ENCODE measurements around the gene POTEB3. TPM values are rescaled to one million over a fixed set of nuclear protein-coding genes. Genes with fewer than 3 reads are reported as not detected.
"Not testable (repeated sequence)": the region's sequence is repeated elsewhere in the genome, so short reads cannot be mapped to it uniquely, and the experiment has no call there.

The POTEB3 gene
- polyA plus RNA-seq (2011; rRNA removed): not detected in 2 replicates
- polyA minus RNA-seq (2011; rRNA and poly(A)+ RNA removed): not detected in 2 replicates

GRCh38 chr15:21440399-21440798 lies at the start of gene POTEB3:
TSS of gene POTEB3 (minus strand) at chr15:21440499. CDS start at chr15:21440011, 488 bp downstream.
- CTCF ChIA-PET; DNase-seq (ENCODE audit: low read depth, low spot score); POLR2A ChIA-PET; H3K9me3 ChIP-seq (ENCODE audit: control insufficient read depth, insufficient read depth, low read length); H3K4me3 ChIP-seq (ENCODE audit: low read depth, low read length); H3K27me3 ChIP-seq (ENCODE audit: control insufficient read depth, insufficient read depth, low read length); H3K27ac ChIP-seq (ENCODE audit: low read depth, low read length): not testable (repeated sequence)

DNA sequence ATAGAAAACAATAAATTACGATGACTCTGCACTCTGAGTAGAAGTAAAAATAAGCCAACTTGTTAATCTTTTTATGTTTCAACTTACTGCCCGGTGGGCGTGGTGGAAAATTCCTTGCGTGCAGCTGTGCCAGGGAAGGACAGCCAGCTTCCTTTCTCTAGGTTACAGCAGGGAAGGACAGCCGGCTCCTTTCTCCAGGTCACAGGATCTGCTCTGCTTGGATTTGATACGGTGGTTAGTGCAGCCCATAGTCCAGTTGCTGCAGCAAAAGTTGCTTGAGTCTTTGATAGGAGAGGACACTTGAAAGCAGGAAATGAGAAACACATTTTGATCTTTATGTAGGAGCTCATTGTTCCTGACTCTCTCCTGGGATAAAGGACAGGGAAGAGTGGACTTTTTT lies 13.4 kb upstream of the POTEB3 start:
- H3K27ac ChIP-seq (ENCODE audit: low read depth, low read length); CTCF ChIA-PET; H3K4me3 ChIP-seq (ENCODE audit: low read depth, low read length); POLR2A ChIA-PET; H3K9me3 ChIP-seq (ENCODE audit: control insufficient read depth, insufficient read depth, low read length); H3K27me3 ChIP-seq (ENCODE audit: control insufficient read depth, insufficient read depth, low read length); DNase-seq (ENCODE audit: low read depth, low spot score): not testable (repeated sequence)

GRCh38 chr15:21451920-21452563 lies 11.7 kb upstream of the POTEB3 start:
- H3K4me3 ChIP-seq (ENCODE audit: low read depth, low read length); H3K9me3 ChIP-seq (ENCODE audit: control insufficient read depth, insufficient read depth, low read length); POLR2A ChIA-PET; CTCF ChIA-PET; H3K27me3 ChIP-seq (ENCODE audit: control insufficient read depth, insufficient read depth, low read length); DNase-seq (ENCODE audit: low read depth, low spot score); H3K27ac ChIP-seq (ENCODE audit: low read depth, low read length): not testable (repeated sequence)

- CTCF ChIA-PET; DNase-seq (ENCODE audit: low read depth, low spot score); H3K27ac ChIP-seq (ENCODE audit: low read depth, low read length); H3K4me3 ChIP-seq (ENCODE audit: low read depth, low read length); POLR2A ChIA-PET; H3K9me3 ChIP-seq (ENCODE audit: control insufficient read depth, insufficient read depth, low read length); H3K27me3 ChIP-seq (ENCODE audit: control insufficient read depth, insufficient read depth, low read length): not testable (repeated sequence)
Measured at GRCh38 chr15:21451487-21451886, 11.2 kb upstream of the POTEB3 start.

GRCh38 chr15:21407366-21407765 lies 32.9 kb downstream of the POTEB3 start:
- POLR2A ChIA-PET; DNase-seq (ENCODE audit: low read depth, low spot score); H3K4me3 ChIP-seq (ENCODE audit: low read depth, low read length); CTCF ChIA-PET; H3K27ac ChIP-seq (ENCODE audit: low read depth, low read length); H3K27me3 ChIP-seq (ENCODE audit: control insufficient read depth, insufficient read depth, low read length); H3K9me3 ChIP-seq (ENCODE audit: control insufficient read depth, insufficient read depth, low read length): not testable (repeated sequence)

- DNase-seq (ENCODE audit: low read depth, low spot score); H3K4me3 ChIP-seq (ENCODE audit: low read depth, low read length); POLR2A ChIA-PET; H3K9me3 ChIP-seq (ENCODE audit: control insufficient read depth, insufficient read depth, low read length); CTCF ChIA-PET; H3K27ac ChIP-seq (ENCODE audit: low read depth, low read length); H3K27me3 ChIP-seq (ENCODE audit: control insufficient read depth, insufficient read depth, low read length): not testable (repeated sequence)
Measured at GRCh38 chr15:21401531-21401930, 38.8 kb downstream of the POTEB3 start.

- POLR2A ChIA-PET; H3K9me3 ChIP-seq (ENCODE audit: control insufficient read depth, insufficient read depth, low read length); CTCF ChIA-PET; H3K27me3 ChIP-seq (ENCODE audit: control insufficient read depth, insufficient read depth, low read length); H3K27ac ChIP-seq (ENCODE audit: low read depth, low read length); H3K4me3 ChIP-seq (ENCODE audit: low read depth, low read length); DNase-seq (ENCODE audit: low read depth, low spot score): not testable (repeated sequence)
Measured at GRCh38 chr15:21399111-21399510, 41.2 kb downstream of the POTEB3 start.

GRCh38 chr15:21398511-21398910 lies 41.8 kb downstream of the POTEB3 start:
- H3K27ac ChIP-seq (ENCODE audit: low read depth, low read length); POLR2A ChIA-PET: not testable (repeated sequence)

GRCh38 chr15:21397656-21398055 lies 42.6 kb downstream of the POTEB3 start:
- H3K27ac ChIP-seq (ENCODE audit: low read depth, low read length); DNase-seq (ENCODE audit: low read depth, low spot score); POLR2A ChIA-PET; H3K9me3 ChIP-seq (ENCODE audit: control insufficient read depth, insufficient read depth, low read length); H3K27me3 ChIP-seq (ENCODE audit: control insufficient read depth, insufficient read depth, low read length); CTCF ChIA-PET; H3K4me3 ChIP-seq (ENCODE audit: low read depth, low read length): not testable (repeated sequence)

More at GRCh38 chr15:21398511-21398910, 41.8 kb downstream of the POTEB3 start:
- H3K4me3 ChIP-seq (ENCODE audit: low read depth, low read length); H3K9me3 ChIP-seq (ENCODE audit: control insufficient read depth, insufficient read depth, low read length); H3K27me3 ChIP-seq (ENCODE audit: control insufficient read depth, insufficient read depth, low read length); DNase-seq (ENCODE audit: low read depth, low spot score); CTCF ChIA-PET: not testable (repeated sequence)

- POLR2A ChIA-PET; DNase-seq (ENCODE audit: low read depth, low spot score); H3K27me3 ChIP-seq (ENCODE audit: control insufficient read depth, insufficient read depth, low read length); H3K27ac ChIP-seq (ENCODE audit: low read depth, low read length); H3K9me3 ChIP-seq (ENCODE audit: control insufficient read depth, insufficient read depth, low read length); CTCF ChIA-PET; H3K4me3 ChIP-seq (ENCODE audit: low read depth, low read length): not testable (repeated sequence)
Measured at GRCh38 chr15:21397186-21397585, 43.1 kb downstream of the POTEB3 start.

- H3K9me3 ChIP-seq (ENCODE audit: control insufficient read depth, insufficient read depth, low read length); POLR2A ChIA-PET; DNase-seq (ENCODE audit: low read depth, low spot score); CTCF ChIA-PET; H3K4me3 ChIP-seq (ENCODE audit: low read depth, low read length); H3K27ac ChIP-seq (ENCODE audit: low read depth, low read length); H3K27me3 ChIP-seq (ENCODE audit: control insufficient read depth, insufficient read depth, low read length): not testable (repeated sequence)
Measured at GRCh38 chr15:21385961-21386360, 54.3 kb downstream of the POTEB3 start.

DNA sequence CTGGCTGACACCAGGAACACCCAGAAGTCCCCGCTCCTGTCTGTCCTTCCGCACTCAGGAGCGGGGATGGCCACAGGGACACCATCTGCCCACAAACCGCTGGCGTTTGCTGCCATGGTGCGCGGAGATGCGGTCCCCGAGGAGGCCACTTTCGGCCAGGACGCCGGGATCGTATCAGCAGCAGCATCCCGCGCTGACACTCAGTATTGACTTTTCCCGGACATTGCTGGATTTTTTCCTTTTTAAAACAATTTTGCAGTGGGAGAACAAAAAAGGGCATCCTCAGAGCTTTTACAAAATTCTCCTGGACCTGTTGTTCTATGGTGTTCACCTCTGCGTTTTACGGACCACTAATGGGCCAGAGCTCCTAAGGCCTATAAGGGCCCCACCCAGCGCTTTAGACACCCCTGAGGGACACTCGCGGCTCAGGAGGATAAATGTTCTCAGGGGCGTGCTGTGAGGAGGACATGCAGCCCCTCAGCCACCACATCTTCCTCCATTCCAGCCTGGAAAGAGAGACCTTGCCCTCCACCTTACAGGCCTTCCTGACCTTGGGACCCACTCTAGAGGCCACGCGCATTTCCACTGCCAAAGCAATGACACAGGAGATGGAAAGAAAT lies 56.3 kb downstream of the POTEB3 start:
- H3K27me3 ChIP-seq (ENCODE audit: control insufficient read depth, insufficient read depth, low read length); CTCF ChIA-PET; POLR2A ChIA-PET: not testable (repeated sequence)

More for the DNA sequence above, 56.3 kb downstream of the POTEB3 start:
- H3K27ac ChIP-seq (ENCODE audit: low read depth, low read length); DNase-seq (ENCODE audit: low read depth, low spot score); H3K4me3 ChIP-seq (ENCODE audit: low read depth, low read length); H3K9me3 ChIP-seq (ENCODE audit: control insufficient read depth, insufficient read depth, low read length): not testable (repeated sequence)

All from AG04450 (cell line).